Endothelial cell of umbilical vein (primary cell): ENCODE data around the gene CIBAR2.

Experiments used
- CTCF ChIP-seq, 2 donors: IDR thresholded peaks; 1 replicate in 1 of 2; 2 replicates in 1 of 2; pipeline ENCODE4 v1.5.1; 2011; ENCODE audit warnings: low read length in 2 of 2, mild to moderate bottlenecking in 2 of 2, moderate library complexity in 2 of 2, control low read depth in 1 of 2, inconsistent platforms in 1 of 2, low read depth in 1 of 2; ENCODE audit not compliant: insufficient read depth in 1 of 2; ENCODE audit errors: extremely low read depth in 1 of 2
- EZH2 ChIP-seq: IDR thresholded peaks from 2 replicates; pipeline ENCODE4 v1.6.1; 2012; ENCODE audit warnings: borderline replicate concordance, low read depth, mild to moderate bottlenecking, moderate library complexity, low read length, inconsistent platforms; ENCODE audit not compliant: severe bottlenecking
- FOS ChIP-seq: IDR thresholded peaks from 2 replicates; pipeline ENCODE4 v1.6.1; 2011; ENCODE audit warnings: mild to moderate bottlenecking, low read length, moderate library complexity, borderline replicate concordance; ENCODE audit not compliant: insufficient read depth
- GATA2 ChIP-seq: IDR thresholded peaks from 2 replicates; pipeline ENCODE4 v1.7.0; 2011; ENCODE audit warnings: low read depth, mild to moderate bottlenecking, moderate library complexity, mixed read lengths, low read length; ENCODE audit not compliant: insufficient read length, insufficient read depth
- JUN ChIP-seq: IDR thresholded peaks from 2 replicates; pipeline ENCODE4 v1.6.1; 2011; ENCODE audit warnings: borderline replicate concordance, low read depth; ENCODE audit not compliant: insufficient read length, insufficient read depth
- MAX ChIP-seq: IDR thresholded peaks from 2 replicates; pipeline ENCODE4 v1.6.1; 2011; ENCODE audit not compliant: insufficient read depth, insufficient read length
- MYC ChIP-seq: IDR thresholded peaks from one replicate; pipeline ENCODE4 v1.6.1; 2011; ENCODE audit warnings: mild to moderate bottlenecking, low read depth, low read length
- POLR2A ChIP-seq: IDR thresholded peaks from 2 replicates; pipeline ENCODE4 v1.6.1; 2012; ENCODE audit warnings: low read depth, mild to moderate bottlenecking, control low read depth, low read length
- POLR2AphosphoS5 ChIP-seq: IDR thresholded peaks from 2 replicates; pipeline ENCODE4 v1.6.1; 2012; ENCODE audit warnings: low read depth, mild to moderate bottlenecking, control low read depth, low read length, moderate library complexity; ENCODE audit not compliant: insufficient read depth

- TF ChIP-seq CTCF (IDR thresholded peaks at IDR 0.05; ENCODE audit: extremely low read depth in 1 of 2, insufficient read depth in 1 of 2, low read depth in 1 of 2, low read length in 2 of 2) (no peak), POLR2AphosphoS5 (no peak), POLR2A (no peak), EZH2 (no peak), GATA2 (no peak), JUN (no peak), FOS (no peak), MAX (no peak), MYC (no peak)
These were observed 12.5 kb upstream of the CIBAR2 start for GRCh38 chr16:85124636-85125346.
